GM18511 (cell line): ENCODE results near the gene PIN4.
"Not testable (repeated sequence)": the region's sequence is repeated elsewhere in the genome, so short reads cannot be mapped to it uniquely, and the experiment has no call there.

Experiments used
- ATAC-seq: cut with Tn5 transposase; IDR thresholded peaks from one replicate; pipeline ENCODE4 v1.9.1; 2021; ENCODE audit warnings: mild to moderate bottlenecking, moderate library complexity; ENCODE audit not compliant: unreplicated experiment

The PIN4 gene

GRCh38 chrX:72181178-72182125, at the start of gene PIN4:
PIN4 (plus strand) TSS chrX:72181757; CDS start chrX:72181786, 29 bp downstream.
- ATAC-seq: peak; percentile 94

GRCh38 chrX:72132456-72132855, 49.1 kb upstream of the PIN4 start:
- no peak for ATAC-seq

GRCh38 chrX:72133851-72134546, 47.6 kb upstream of the PIN4 start:
- ATAC-seq: no peak

- ATAC-seq: no peak
Measured at GRCh38 chrX:72137846-72138495, 43.6 kb upstream of the PIN4 start.

- ATAC-seq: no peak
Measured at GRCh38 chrX:72139538-72139937, 42.0 kb upstream of the PIN4 start.

- ATAC-seq: peak; percentile 66
Measured at GRCh38 chrX:72141372-72142004, 40.1 kb upstream of the PIN4 start.

- no peak for ATAC-seq
Measured at GRCh38 chrX:72142094-72142793, 39.3 kb upstream of the PIN4 start.

- no peak for ATAC-seq
Measured at GRCh38 chrX:72142794-72143608, 38.6 kb upstream of the PIN4 start.

- no peak for ATAC-seq
Measured at GRCh38 chrX:72143609-72143907, 38.0 kb upstream of the PIN4 start.

- no peak for ATAC-seq
Measured at GRCh38 chrX:72145181-72145580, 36.4 kb upstream of the PIN4 start.

- no peak for ATAC-seq
Measured at GRCh38 chrX:72146527-72146926, 35.0 kb upstream of the PIN4 start.

GRCh38 chrX:72158773-72159172, 22.8 kb upstream of the PIN4 start:
- ATAC-seq: no peak

- no peak for ATAC-seq
Measured at GRCh38 chrX:72159769-72160168, 21.8 kb upstream of the PIN4 start.

GRCh38 chrX:72165551-72165950, 16.0 kb upstream of the PIN4 start:
- ATAC-seq: no peak

GRCh38 chrX:72169008-72169728, 12.4 kb upstream of the PIN4 start:
- no peak for ATAC-seq

- ATAC-seq: not testable (repeated sequence)
Measured at GRCh38 chrX:72176289-72176688, 5.3 kb upstream of the PIN4 start.

- ATAC-seq: no peak
Measured at GRCh38 chrX:72176981-72177380, 4.6 kb upstream of the PIN4 start.

GRCh38 chrX:72180539-72180938, 1.0 kb upstream of the PIN4 start:
- no peak for ATAC-seq

- no peak for ATAC-seq
Measured at GRCh38 chrX:72182924-72183323, 1.4 kb downstream of the PIN4 start.
